NCI-H1105 (cell line): Measurements from ENCODE around the gene ABHD17B.

Source experiments
- DNase-seq: peaks from one replicate; lab custom pipeline; 2025; lab: John Stamatoyannopoulos, UW

The ABHD17B gene

GRCh38 chr9:71819115-71819739, 91.8 kb downstream of the ABHD17B start:
- DNase-seq = no peak

- peak; percentile 32 for DNase-seq
Observed at GRCh38 chr9:71816916-71817451, 94.0 kb downstream of the ABHD17B start.
